ENCODE data around the gene ADGRD2.
A peak's percentile ranks its signal among the peaks of the same experiment; 100 is the strongest.

Gene ADGRD2

GRCh38 chr9:124448019-124448418 lies 2.2 kb upstream of the ADGRD2 start:
- Histone ChIP-seq H3K27ac (ENCODE audit: low read depth in 2 of 2, low read length in 2 of 2) (no peak overlapping the region), H3K36me3 (ENCODE audit: control insufficient read depth in 2 of 2, insufficient read depth in 2 of 2, low read length in 2 of 2) (no peaks in the 10 kb centered on the region), H3K9ac (ENCODE audit: low read depth in 1 of 2, low read length in 2 of 2) (no peak overlapping the region), H3K27me3 (ENCODE audit: control insufficient read depth in 2 of 2, insufficient read depth in 2 of 2, low read length in 2 of 2) (peaks cover 17 to 19% of the 10 kb centered on the region in 2 donors), H3K4me1 (ENCODE audit: control insufficient read depth in 2 of 2, insufficient read depth in 2 of 2, low read length in 2 of 2) (peaks cover 0 to 2% of the 10 kb centered on the region in 2 donors), H3K9me3 (ENCODE audit: control insufficient read depth in 2 of 2, low read length in 2 of 2) (no peaks in the 10 kb centered on the region), H3K4me3 (ENCODE audit: low read length in 2 of 2) (no peak overlapping the region)

GRCh38 chr9:124449381-124450151 lies 685 bp upstream of the ADGRD2 start:
- no peak overlapping the region for H3K4me3 ChIP-seq (ENCODE audit: low read length in 2 of 2)
- peaks cover 17 to 19% of the 10 kb centered on the region in 2 donors for H3K27me3 ChIP-seq (ENCODE audit: control insufficient read depth in 2 of 2, insufficient read depth in 2 of 2, low read length in 2 of 2)
- no peaks in the 10 kb centered on the region for H3K36me3 ChIP-seq (ENCODE audit: control insufficient read depth in 2 of 2, insufficient read depth in 2 of 2, low read length in 2 of 2)
- no peak overlapping the region for H3K9ac ChIP-seq (ENCODE audit: low read depth in 1 of 2, low read length in 2 of 2)
- H3K4me1 ChIP-seq (ENCODE audit: control insufficient read depth in 2 of 2, insufficient read depth in 2 of 2, low read length in 2 of 2) = peaks cover 2% of the 10 kb centered on the region in 2 donors
- no peaks in the 10 kb centered on the region for H3K9me3 ChIP-seq (ENCODE audit: control insufficient read depth in 2 of 2, low read length in 2 of 2)
- no peak overlapping the region for H3K27ac ChIP-seq (ENCODE audit: low read depth in 2 of 2, low read length in 2 of 2)

GRCh38 chr9:124450931-124451661 lies 845 bp downstream of the ADGRD2 start:
- no peaks in the 10 kb centered on the region for H3K36me3 ChIP-seq (ENCODE audit: control insufficient read depth in 2 of 2, insufficient read depth in 2 of 2, low read length in 2 of 2)
- H3K27ac ChIP-seq (ENCODE audit: low read depth in 2 of 2, low read length in 2 of 2) = no peak overlapping the region
- no peak overlapping the region for H3K9ac ChIP-seq (ENCODE audit: low read depth in 1 of 2, low read length in 2 of 2)
- H3K27me3 ChIP-seq (ENCODE audit: control insufficient read depth in 2 of 2, insufficient read depth in 2 of 2, low read length in 2 of 2) = peaks cover 17 to 19% of the 10 kb centered on the region in 2 donors
- H3K9me3 ChIP-seq (ENCODE audit: control insufficient read depth in 2 of 2, low read length in 2 of 2) = no peaks in the 10 kb centered on the region
- H3K4me1 ChIP-seq (ENCODE audit: control insufficient read depth in 2 of 2, insufficient read depth in 2 of 2, low read length in 2 of 2) = peaks cover 2% of the 10 kb centered on the region in 2 donors
- H3K4me3 ChIP-seq (ENCODE audit: low read length in 2 of 2) = no peak overlapping the region

GRCh38 chr9:124452326-124452725 lies 2.1 kb downstream of the ADGRD2 start:
- Histone ChIP-seq H3K4me3 (ENCODE audit: low read length in 2 of 2) (no peak overlapping the region), H3K9ac (ENCODE audit: low read depth in 1 of 2, low read length in 2 of 2) (no peak overlapping the region), H3K36me3 (ENCODE audit: control insufficient read depth in 2 of 2, insufficient read depth in 2 of 2, low read length in 2 of 2) (no peaks in the 10 kb centered on the region), H3K4me1 (ENCODE audit: control insufficient read depth in 2 of 2, insufficient read depth in 2 of 2, low read length in 2 of 2) (peaks cover 2% of the 10 kb centered on the region in 2 donors), H3K27me3 (ENCODE audit: control insufficient read depth in 2 of 2, insufficient read depth in 2 of 2, low read length in 2 of 2) (peaks cover 17 to 19% of the 10 kb centered on the region in 2 donors), H3K9me3 (ENCODE audit: control insufficient read depth in 2 of 2, low read length in 2 of 2) (no peaks in the 10 kb centered on the region), H3K27ac (ENCODE audit: low read depth in 2 of 2, low read length in 2 of 2) (no peak overlapping the region)

- Histone ChIP-seq H3K4me1 (ENCODE audit: control insufficient read depth in 2 of 2, insufficient read depth in 2 of 2, low read length in 2 of 2) (peaks cover 2% of the 10 kb centered on the region in 2 donors), H3K9me3 (ENCODE audit: control insufficient read depth in 2 of 2, low read length in 2 of 2) (no peaks in the 10 kb centered on the region), H3K27ac (ENCODE audit: low read depth in 2 of 2, low read length in 2 of 2) (no peak overlapping the region), H3K9ac (ENCODE audit: low read depth in 1 of 2, low read length in 2 of 2) (no peak overlapping the region), H3K27me3 (ENCODE audit: control insufficient read depth in 2 of 2, insufficient read depth in 2 of 2, low read length in 2 of 2) (peaks cover 17 to 19% of the 10 kb centered on the region in 2 donors), H3K4me3 (ENCODE audit: low read length in 2 of 2) (peak overlapping the region; percentile 37 to 39), H3K36me3 (ENCODE audit: control insufficient read depth in 2 of 2, insufficient read depth in 2 of 2, low read length in 2 of 2) (no peaks in the 10 kb centered on the region)
These were observed 2.8 kb downstream of the ADGRD2 start for GRCh38 chr9:124452841-124453585.

GRCh38 chr9:124453586-124454191 lies 3.4 kb downstream of the ADGRD2 start:
- Histone ChIP-seq H3K9ac (ENCODE audit: low read depth in 1 of 2, low read length in 2 of 2) (no peak overlapping the region), H3K27me3 (ENCODE audit: control insufficient read depth in 2 of 2, insufficient read depth in 2 of 2, low read length in 2 of 2) (peaks cover 17 to 19% of the 10 kb centered on the region in 2 donors), H3K4me3 (ENCODE audit: low read length in 2 of 2) (peak overlapping the region; percentile 37 to 39), H3K27ac (ENCODE audit: low read depth in 2 of 2, low read length in 2 of 2) (no peak overlapping the region), H3K4me1 (ENCODE audit: control insufficient read depth in 2 of 2, insufficient read depth in 2 of 2, low read length in 2 of 2) (peaks cover 2% of the 10 kb centered on the region in 2 donors), H3K36me3 (ENCODE audit: control insufficient read depth in 2 of 2, insufficient read depth in 2 of 2, low read length in 2 of 2) (no peaks in the 10 kb centered on the region), H3K9me3 (ENCODE audit: control insufficient read depth in 2 of 2, low read length in 2 of 2) (no peaks in the 10 kb centered on the region)

- H3K36me3 ChIP-seq (ENCODE audit: control insufficient read depth in 2 of 2, insufficient read depth in 2 of 2, low read length in 2 of 2) = no peaks in the 10 kb centered on the region
- peaks cover 17 to 19% of the 10 kb centered on the region in 2 donors for H3K27me3 ChIP-seq (ENCODE audit: control insufficient read depth in 2 of 2, insufficient read depth in 2 of 2, low read length in 2 of 2)
- no peaks in the 10 kb centered on the region for H3K9me3 ChIP-seq (ENCODE audit: control insufficient read depth in 2 of 2, low read length in 2 of 2)
- peaks cover 2% of the 10 kb centered on the region in 2 donors for H3K4me1 ChIP-seq (ENCODE audit: control insufficient read depth in 2 of 2, insufficient read depth in 2 of 2, low read length in 2 of 2)
- no peak overlapping the region for H3K4me3 ChIP-seq (ENCODE audit: low read length in 2 of 2)
- H3K9ac ChIP-seq (ENCODE audit: low read depth in 1 of 2, low read length in 2 of 2) = no peak overlapping the region
- H3K27ac ChIP-seq (ENCODE audit: low read depth in 2 of 2, low read length in 2 of 2) = no peak overlapping the region
These were observed 4.0 kb downstream of the ADGRD2 start for GRCh38 chr9:124454296-124454695.

GRCh38 chr9:124454791-124455443 lies 4.7 kb downstream of the ADGRD2 start:
- no peak overlapping the region for H3K27ac ChIP-seq (ENCODE audit: low read depth in 2 of 2, low read length in 2 of 2)
- peaks cover 2% of the 10 kb centered on the region in 2 donors for H3K4me1 ChIP-seq (ENCODE audit: control insufficient read depth in 2 of 2, insufficient read depth in 2 of 2, low read length in 2 of 2)
- no peak overlapping the region for H3K9ac ChIP-seq (ENCODE audit: low read depth in 1 of 2, low read length in 2 of 2)
- H3K36me3 ChIP-seq (ENCODE audit: control insufficient read depth in 2 of 2, insufficient read depth in 2 of 2, low read length in 2 of 2) = no peaks in the 10 kb centered on the region
- peaks cover 16 to 17% of the 10 kb centered on the region in 2 donors for H3K27me3 ChIP-seq (ENCODE audit: control insufficient read depth in 2 of 2, insufficient read depth in 2 of 2, low read length in 2 of 2)
- no peaks in the 10 kb centered on the region for H3K9me3 ChIP-seq (ENCODE audit: control insufficient read depth in 2 of 2, low read length in 2 of 2)
- H3K4me3 ChIP-seq (ENCODE audit: low read length in 2 of 2) = no peak overlapping the region

- Histone ChIP-seq H3K9me3 (ENCODE audit: control insufficient read depth in 2 of 2, low read length in 2 of 2) (no peaks in the 10 kb centered on the region), H3K9ac (ENCODE audit: low read depth in 1 of 2, low read length in 2 of 2) (no peak overlapping the region), H3K27me3 (ENCODE audit: control insufficient read depth in 2 of 2, insufficient read depth in 2 of 2, low read length in 2 of 2) (peaks cover 11 to 12% of the 10 kb centered on the region in 2 donors)
These were observed 5.6 kb downstream of the ADGRD2 start for GRCh38 chr9:124455820-124456219.

More at GRCh38 chr9:124455820-124456219, 5.6 kb downstream of the ADGRD2 start:
- H3K36me3 ChIP-seq (ENCODE audit: control insufficient read depth in 2 of 2, insufficient read depth in 2 of 2, low read length in 2 of 2) = no peaks in the 10 kb centered on the region
- peaks cover 2% of the 10 kb centered on the region in 2 donors for H3K4me1 ChIP-seq (ENCODE audit: control insufficient read depth in 2 of 2, insufficient read depth in 2 of 2, low read length in 2 of 2)
- H3K4me3 ChIP-seq (ENCODE audit: low read length in 2 of 2) = no peak overlapping the region
- H3K27ac ChIP-seq (ENCODE audit: low read depth in 2 of 2, low read length in 2 of 2) = no peak overlapping the region

Measured in mucosa of rectum (tissue), 2 donors.